B cell (primary cell): ENCODE results near the gene RARRES2. TPM values are rescaled to one million over a fixed set of nuclear protein-coding genes. Genes with fewer than 3 reads are reported as not detected.

Source experiments
- ATAC-seq: fragments of 200-7000 bp; cut with Tn5 transposase; one replicate; pipeline ENCODE4 v1.10.0; 2021; ENCODE audit warnings: low read depth, mild to moderate bottlenecking, moderate number of reproducible peaks, moderate library complexity
- CTCF ChIA-PET: fragments of 350-600 bp; sonication (Branson Sonifier 250); formaldehyde crosslinking; loops from one replicate; lab custom pipeline; 2021; ENCODE audit warnings: antibody characterized with exemption, inconsistent platforms; lab: Charles Lee
- POLR2A ChIA-PET: fragments of 350-600 bp; sonication (Branson Sonifier 250); formaldehyde crosslinking; loops from one replicate; lab custom pipeline; 2021; ENCODE audit warnings: antibody characterized with exemption; lab: Charles Lee
- DNase-seq: peaks from one replicate; pipeline ENCODE4 v3.0.0; 2013
- H2AFZ ChIP-seq: 2 replicates; pipeline ENCODE4 v1.6.1; 2012; ENCODE audit warnings: mild to moderate bottlenecking, low read depth, low read length; ENCODE audit not compliant: insufficient read depth, poor library complexity, severe bottlenecking
- H3K27ac ChIP-seq, 2 donors: 1 replicate in 1 of 2; 2 replicates in 1 of 2; pipeline ENCODE4 v1.5.1; 2012 to 2013; ENCODE audit warnings: low read length in 2 of 2, mild to moderate bottlenecking in 2 of 2, moderate library complexity in 1 of 2
- H3K27me3 ChIP-seq, 4 experiments: fragments of 200-600 bp in 1 of 4; sonication (generic) in 1 of 4; replicated peaks in 1 of 4; 1 replicate in 2 of 4; 2 replicates in 2 of 4; pipeline versions ENCODE4 v1.6.1 to v1.7.0; 2013 to 2016; ENCODE audit warnings: low read length in 3 of 4, mild to moderate bottlenecking in 2 of 4, mixed read lengths in 1 of 4, moderate library complexity in 1 of 4; ENCODE audit not compliant: insufficient read depth in 4 of 4, control insufficient read depth in 3 of 4; ENCODE audit errors: control extremely low read depth in 1 of 4
- H3K36me3 ChIP-seq, 2 experiments: replicated peaks in 1 of 2; 1 replicate in 1 of 2; 2 replicates in 1 of 2; pipeline versions ENCODE4 v1.6.1 to v1.7.1; 2013; ENCODE audit warnings: low read length in 1 of 2; ENCODE audit not compliant: insufficient read depth in 2 of 2, control insufficient read depth in 1 of 2; ENCODE audit errors: control extremely low read depth in 1 of 2, extremely low read depth in 1 of 2
- H3K4me1 ChIP-seq, 2 donors: fragments of 200-600 bp in 1 of 2; sonication (generic) in 1 of 2; 1 replicate in 1 of 2; 2 replicates in 1 of 2; pipeline versions ENCODE4 v1.5.1 to v1.6.1; 2013 to 2017; ENCODE audit warnings: low read length in 2 of 2; ENCODE audit not compliant: control insufficient read depth in 2 of 2, insufficient read depth in 2 of 2
- H3K4me2 ChIP-seq: replicated peaks from 2 replicates; pipeline ENCODE3; 2012; ENCODE audit warnings: mild to moderate bottlenecking, low read depth, low read length; ENCODE audit not compliant: poor library complexity, severe bottlenecking
- H3K4me3 ChIP-seq, 5 experiments: fragments of 200-600 bp in 1 of 5; sonication (generic) in 1 of 5; 1 replicate in 3 of 5; 2 replicates in 2 of 5; pipeline versions ENCODE4 v1.5.1 to v1.7.0; 2011 to 2016; ENCODE audit warnings: low read length in 4 of 5, mild to moderate bottlenecking in 4 of 5, low read depth in 2 of 5, control low read depth in 1 of 5, moderate library complexity in 1 of 5; ENCODE audit not compliant: insufficient read depth in 1 of 5; ENCODE audit errors: control extremely low read depth in 1 of 5, extremely low read depth in 1 of 5
- H3K79me2 ChIP-seq: fragments of 200-600 bp; sonication (generic); one replicate; pipeline ENCODE4 v1.6.0; 2016; ENCODE audit warnings: low read length; ENCODE audit not compliant: control insufficient read depth, insufficient read depth
- H3K9ac ChIP-seq: fragments of 200-600 bp; sonication (generic); 2 replicates; pipeline ENCODE4 v1.6.1; 2017; ENCODE audit warnings: mild to moderate bottlenecking, low read length, moderate library complexity
- H3K9me3 ChIP-seq, 3 donors: one replicate each; pipeline versions ENCODE4 v1.6.1 to v1.7.1; 2013; ENCODE audit warnings: low read length in 2 of 3; ENCODE audit not compliant: control insufficient read depth in 2 of 3, insufficient read depth in 1 of 3; ENCODE audit errors: control extremely low read depth in 1 of 3
- H4K20me1 ChIP-seq: 2 replicates; pipeline ENCODE4 v1.6.0; 2012; ENCODE audit warnings: mild to moderate bottlenecking, low read length; ENCODE audit not compliant: insufficient read depth, control insufficient read depth, poor library complexity, severe bottlenecking
- H3K27ac Mint-ChIP-seq: one replicate; pipeline ENCODE4 v1.8.0; 2021; ENCODE audit warnings: mixed read lengths
- H3K27me3 Mint-ChIP-seq: one replicate; pipeline ENCODE4 v1.8.0; 2021; ENCODE audit warnings: mixed read lengths
- H3K4me1 Mint-ChIP-seq: one replicate; pipeline ENCODE4 v1.8.0; 2021; ENCODE audit warnings: mixed read lengths
- H3K4me3 Mint-ChIP-seq: one replicate; pipeline ENCODE4 v1.8.0; 2021; ENCODE audit warnings: mixed read lengths
- H3K9me3 Mint-ChIP-seq: one replicate; pipeline ENCODE4 v1.8.0; 2022; ENCODE audit warnings: mixed read lengths; ENCODE audit not compliant: insufficient read depth
- CTCF ChIP-seq: fragments of 200-600 bp; IDR thresholded peaks from one replicate; pipeline ENCODE4 v1.8.0; 2022; ENCODE audit warnings: antibody characterized with exemption, mild to moderate bottlenecking
- EZH2 ChIP-seq: IDR thresholded peaks from 2 replicates; pipeline ENCODE4 v1.6.1; 2012; ENCODE audit warnings: borderline replicate concordance, low read depth, mild to moderate bottlenecking, moderate library complexity, low read length; ENCODE audit not compliant: insufficient read depth, poor library complexity, severe bottlenecking
- WGBS: methylation state at CpG from one replicate; pipeline ENCODE4 v1.1.5; 2013; ENCODE audit warnings: missing lambda C conversion rate; ENCODE audit not compliant: insufficient coverage; 5-methylcytosine and 5-hydroxymethylcytosine counted together
- intact Hi-C: fragments of 100-400 bp; cut with micrococcal nuclease; formaldehyde crosslinking; loops from one replicate; pipeline ENCODE4 v1.10.0; 2022
- polyA plus RNA-seq: library from polyadenylated mRNA; depleted of rRNA; stranded (reverse); fragments of >200 nt; gene quantifications from 2 replicates; pipeline ENCODE4 v1.2.3, GENCODE V29; 2012
- total RNA-seq, 2 donors: library from RNA; stranded (reverse); fragments of 120-200 nt in 1 of 2; gene quantifications; 1 replicate in 1 of 2; 2 replicates in 1 of 2; pipeline versions ENCODE4 v1.2.3 to v1.2.4, GENCODE V29; 2013 to 2022

The RARRES2 gene
- total and polyA plus RNA-seq, 2 donors (not counting 1 experiment from before 2014, with no cell fraction given): not detected

GRCh38 chr7:150346922-150347321 is 5.5 kb upstream of the RARRES2 start:
- ATAC-seq: no peak
- CTCF ChIA-PET: interaction anchor here (0.8 kb wide), 1 partner anchor 9 kb away, joined by 4 read pairs; no protein-coding TSS in a partner anchor
- no peak overlapping the region for H3K4me3 ChIP-seq

More at GRCh38 chr7:150346922-150347321, 5.5 kb upstream of the RARRES2 start:
- WGBS: 88% methylated on average over 4 of the region's 5 CpGs
- Mint-ChIP-seq H3K9me3 (peaks cover 4% of the 10 kb centered on the region), H3K27me3 (peaks cover 29% of the 10 kb centered on the region), H3K27ac (no peak overlapping the region), H3K4me3 (no peak overlapping the region), H3K4me1 (peaks cover 4% of the 10 kb centered on the region)
- H3K27me3 ChIP-seq: peaks cover 0 to 16% (median 2%) of the 10 kb centered on the region in 4 experiments
- H3K36me3 ChIP-seq: no peaks in the 10 kb centered on the region
- H3K9ac ChIP-seq: no peak overlapping the region
- no peaks in the 10 kb centered on the region for H3K4me1 ChIP-seq
- no peak overlapping the region for H3K27ac ChIP-seq
- H3K9me3 ChIP-seq: peaks cover 0 to 8% (median 8%) of the 10 kb centered on the region in 3 donors
- H4K20me1 ChIP-seq: no peaks in the 10 kb centered on the region
- POLR2A ChIA-PET: interaction anchor here (0.9 kb wide), 1 partner anchor 17 kb away, joined by 5 read pairs; no protein-coding TSS in a partner anchor
- no peaks in the 10 kb centered on the region for H3K79me2 ChIP-seq
- H2AFZ ChIP-seq: no peak overlapping the region
- TF ChIP-seq CTCF (no peak), EZH2 (no peak)
- no peak for DNase-seq
- no peak overlapping the region for H3K4me2 ChIP-seq
- intact Hi-C loops: no loop called here
